HepG2 (cell line): ENCODE measurements around the gene PLA2G2A. TPM values are rescaled to one million over a fixed set of nuclear protein-coding genes. Genes with fewer than 3 reads are reported as not detected.
A peak's percentile ranks its signal among the peaks of the same experiment; 100 is the strongest.

Source experiments
- ARID4A ChIP-seq: sonication (generic); formaldehyde crosslinking; IDR thresholded peaks from 2 replicates; pipeline ENCODE4 v1.5.0; 2020; ENCODE audit warnings: mild to moderate bottlenecking, missing genetic modification reagents, borderline replicate concordance
- CENPT ChIP-seq: sonication (generic); formaldehyde crosslinking; IDR thresholded peaks from 2 replicates; pipeline ENCODE4 v1.8.0; 2022; ENCODE audit warnings: low read depth, mild to moderate bottlenecking, moderate library complexity, missing genetic modification reagents
- DMTF1 ChIP-seq: sonication (generic); formaldehyde crosslinking; IDR thresholded peaks from 2 replicates; pipeline ENCODE4 v1.4.0; 2020; ENCODE audit warnings: mild to moderate bottlenecking, missing genetic modification reagents
- EHMT2 ChIP-seq: fragments of 200-600 bp; sonication (generic); IDR thresholded peaks from 2 replicates; pipeline ENCODE4 v1.7.0; 2017; ENCODE audit warnings: antibody characterized with exemption, low read depth, low read length, borderline replicate concordance
- HIVEP1 ChIP-seq: sonication (generic); formaldehyde crosslinking; IDR thresholded peaks from 2 replicates; pipeline ENCODE4 v1.4.0; 2020; ENCODE audit warnings: mild to moderate bottlenecking, missing genetic modification reagents
- HMG20B ChIP-seq: conservative IDR thresholded peaks from 2 replicates; pipeline ENCODE4 v1.6.1; 2016; ENCODE audit warnings: missing genetic modification reagents, missing compliant biosample characterization
- KDM1A ChIP-seq: IDR thresholded peaks from 2 replicates; pipeline ENCODE4 v1.6.1; 2016; ENCODE audit warnings: missing compliant biosample characterization
- KLF6 ChIP-seq: IDR thresholded peaks from 2 replicates; pipeline ENCODE4 v1.8.0; 2016; ENCODE audit warnings: missing biosample characterization, missing genetic modification reagents
- MIXL1 ChIP-seq: IDR thresholded peaks from 2 replicates; pipeline ENCODE4 v1.6.1; 2016
- PHF20 ChIP-seq: sonication (generic); formaldehyde crosslinking; IDR thresholded peaks from 2 replicates; pipeline ENCODE4 v1.5.0; 2020; ENCODE audit warnings: mild to moderate bottlenecking, missing genetic modification reagents
- REXO4 ChIP-seq: sonication (generic); formaldehyde crosslinking; IDR thresholded peaks from 2 replicates; pipeline ENCODE4 v1.8.0; 2022; ENCODE audit warnings: missing genetic modification reagents, mild to moderate bottlenecking, borderline replicate concordance
- RXRB ChIP-seq: IDR thresholded peaks from 2 replicates; pipeline ENCODE4 v1.6.1; 2016; ENCODE audit warnings: borderline replicate concordance, missing genetic modification reagents, missing compliant biosample characterization
- SNAPC5 ChIP-seq: sonication (generic); formaldehyde crosslinking; IDR thresholded peaks from 2 replicates; pipeline ENCODE4 v1.8.1; 2023; ENCODE audit warnings: mild to moderate bottlenecking, missing genetic modification reagents, borderline replicate concordance
- TGIF2 ChIP-seq: IDR thresholded peaks from 2 replicates; pipeline ENCODE4 v1.6.1; 2016; ENCODE audit warnings: control low read depth, missing compliant biosample characterization
- TRIM22 ChIP-seq: fragments of 450-650 bp; IDR thresholded peaks from 2 replicates; pipeline ENCODE4 v1.6.1; 2017
- ZBTB2 ChIP-seq: sonication (generic); formaldehyde crosslinking; IDR thresholded peaks from 2 replicates; pipeline ENCODE4 v1.8.0; 2022; ENCODE audit warnings: low read depth, missing genetic modification reagents
- ZNF556 ChIP-seq: sonication (generic); formaldehyde crosslinking; IDR thresholded peaks from 2 replicates; pipeline ENCODE4 v1.4.0; 2020; ENCODE audit warnings: mild to moderate bottlenecking, missing genetic modification reagents, borderline replicate concordance
- ZNF674 ChIP-seq: sonication (generic); formaldehyde crosslinking; IDR thresholded peaks from 2 replicates; pipeline ENCODE4 v1.5.0; 2020; ENCODE audit warnings: low read depth, mild to moderate bottlenecking, missing genetic modification reagents
- ZNF740 ChIP-seq: sonication (generic); formaldehyde crosslinking; IDR thresholded peaks from 2 replicates; pipeline ENCODE4 v1.4.0; 2020; ENCODE audit warnings: missing genetic modification reagents
- polyA plus RNA-seq, 8 experiments: library from polyadenylated mRNA; depleted of rRNA in 3 of 8; stranded (reverse) in 7 of 8; unstranded in 1 of 8; fragments of >200 nt; fragmentation: Illumina TruSeq in 4 of 8; extraction: Trizol in 4 of 8; gene quantifications; 2 replicates each; pipeline versions ENCODE4 v1.2.1 to v1.2.3, GENCODE V29; 2011 to 2016; ENCODE audit warnings: low read depth in 4 of 8, missing spikeins in 1 of 8, mixed read lengths in 1 of 8; ENCODE audit not compliant: insufficient read depth in 1 of 8
- total RNA-seq, 5 experiments: library from RNA; depleted of rRNA; stranded (reverse); fragments of >200 nt; fragmentation: Illumina TruSeq; extraction: Trizol; gene quantifications; 2 replicates each; pipeline ENCODE4 v1.2.3, GENCODE V29; 2016; ENCODE audit warnings: low read depth in 1 of 5

Gene PLA2G2A
- total and polyA plus RNA-seq, 2 of the 13 experiments (the other 11 are each of a cell fraction or from before 2014, with no cell fraction given) = 0.35 to 30.3 TPM

GRCh38 chr1:19974822-19975416, 4.5 kb downstream of the PLA2G2A start (continued):
- TF ChIP-seq SNAPC5 (CRISPR knock-in tag) = no peak
- TF ChIP-seq ZNF740 = peak; percentile 43; the same call in 1 of the 2 replicates
- TF ChIP-seq ARID4A (CRISPR knock-in tag) = peak; percentile 54; the same call in 1 of the 2 replicates
- TF ChIP-seq REXO4 (CRISPR knock-in tag) = no peak
- TF ChIP-seq HMG20B (CRISPR knock-in tag) = peak; percentile 54; the same call in 1 of the 2 replicates
- no peak for TF ChIP-seq CENPT (CRISPR knock-in tag)
- no peak for TF ChIP-seq ZNF556 (CRISPR knock-in tag)
- TF ChIP-seq RXRB (CRISPR knock-in tag) = peak; percentile 90
- no peak for TF ChIP-seq DMTF1 (CRISPR knock-in tag)
- TF ChIP-seq PHF20 = no peak
- peak; percentile 15; the same call in 1 of the 2 replicates for TF ChIP-seq KDM1A (CRISPR knock-in tag)
- TF ChIP-seq ZBTB2 (CRISPR knock-in tag) = no peak
- no peak for TF ChIP-seq HIVEP1 (CRISPR knock-in tag)
- TF ChIP-seq TRIM22 = no peak
- peak; percentile 64; the same call in 1 of the 2 replicates for TF ChIP-seq TGIF2
- no peak; the same call in 1 of the 2 replicates for TF ChIP-seq EHMT2
- TF ChIP-seq MIXL1 (CRISPR knock-in tag) = no peak
- TF ChIP-seq KLF6 (CRISPR knock-in tag) = 0 out of 2 replicates have a peak, but pooled peaks have one; percentile 45
- no peak for TF ChIP-seq ZNF674 (CRISPR knock-in tag)
